SW 1271 (cell line): ENCODE measurements around the gene WDR49.

ENCODE experiments used
- DNase-seq, 2 experiments: peaks; one replicate each; lab custom pipeline; 2025; lab: John Stamatoyannopoulos, UW

Gene WDR49

DNA sequence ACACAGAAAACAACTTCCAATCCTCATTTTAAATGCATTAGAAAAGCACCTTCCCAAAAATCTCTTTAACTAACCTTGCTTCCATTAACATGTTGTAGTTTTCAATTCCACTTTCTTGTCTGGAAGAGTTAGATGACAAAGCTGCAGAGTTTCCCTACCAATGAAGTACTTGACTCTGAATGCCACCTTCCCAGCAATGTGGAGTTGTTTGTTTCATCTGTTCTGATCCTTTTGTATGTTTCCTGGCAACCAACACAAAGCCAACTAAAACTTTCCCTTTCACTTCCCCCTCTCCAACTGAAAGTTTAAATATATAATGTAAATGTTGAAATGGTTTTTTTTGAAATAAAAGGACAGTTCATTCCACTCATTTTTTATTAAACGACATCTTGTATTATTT is at the start of gene WDR49:
WDR49 (minus strand) TSS at position 183 of the 400 bp plus-strand sequence. CDS start 517 bp downstream, outside the sequence.
- peak in 1 of 2 experiments; percentile 5 for DNase-seq

DNA sequence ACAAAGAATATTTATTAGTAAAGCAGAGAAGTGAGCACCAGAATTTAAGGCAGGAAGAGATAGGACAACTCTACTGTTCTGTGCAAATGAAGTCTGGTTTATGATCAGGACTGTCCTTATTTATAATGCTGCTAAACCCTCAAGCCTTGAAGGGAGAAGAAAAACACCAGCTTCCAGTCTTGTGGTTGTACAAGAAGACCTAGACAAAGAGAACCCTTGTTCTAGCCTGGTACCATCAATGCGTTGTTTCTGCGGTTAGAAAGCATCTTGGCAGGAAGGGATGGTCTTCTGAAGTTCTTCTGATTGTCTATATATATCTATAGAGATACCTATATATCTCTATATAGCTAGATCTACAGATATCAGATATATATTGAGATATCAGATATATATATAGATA is 47.2 kb upstream of the WDR49 start:
- DNase-seq, result no peak

GRCh38 chr3:167700046-167700445 is 46.3 kb upstream of the WDR49 start:
- no peak for DNase-seq

DNA sequence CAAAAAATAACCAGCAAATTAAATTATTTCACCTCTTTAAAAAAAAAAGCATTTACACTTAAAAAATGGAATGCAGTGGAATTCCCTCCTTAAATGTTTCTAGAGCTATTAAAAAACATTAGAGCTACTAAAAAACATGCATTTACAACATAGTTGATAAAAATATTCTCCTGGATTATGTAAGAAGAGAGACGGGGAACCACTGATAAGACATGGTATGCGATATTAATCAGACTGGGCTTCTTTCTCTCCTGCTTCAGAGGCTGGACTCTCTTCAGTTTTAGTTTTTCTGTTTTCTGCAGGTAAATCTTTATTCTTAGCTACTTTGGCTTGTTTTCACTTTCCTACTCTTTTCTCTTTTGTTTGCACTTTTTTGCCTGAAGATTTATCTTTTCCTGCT is 40.4 kb upstream of the WDR49 start:
- DNase-seq, result no peak

- DNase-seq, result no peak
These were observed 37.6 kb upstream of the WDR49 start for GRCh38 chr3:167691366-167691765.

GRCh38 chr3:167684388-167684993 is 30.7 kb upstream of the WDR49 start:
- peak; percentile 19 to 56 for DNase-seq

DNA sequence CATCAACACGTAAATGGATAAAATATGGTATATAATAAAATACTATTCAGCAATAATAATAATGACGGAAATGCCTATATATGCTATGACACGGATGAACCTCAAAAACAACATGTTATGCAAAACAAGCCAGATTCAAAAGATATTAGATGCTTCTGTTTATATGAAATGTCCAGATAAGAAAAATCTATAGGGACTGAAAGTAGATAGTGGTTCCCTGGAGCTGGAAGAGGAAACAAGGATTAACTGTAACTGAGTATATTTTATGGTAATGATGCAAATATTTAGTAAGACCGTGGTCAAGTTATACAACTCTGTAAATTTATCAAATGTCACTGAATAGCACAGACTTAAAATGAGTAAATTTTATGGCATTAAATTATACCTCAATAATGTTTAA is 25.8 kb upstream of the WDR49 start:
- no peak for DNase-seq

GRCh38 chr3:167675848-167676247 is 22.1 kb upstream of the WDR49 start:
- no peak for DNase-seq

GRCh38 chr3:167673221-167673620 is 19.5 kb upstream of the WDR49 start:
- DNase-seq, result no peak

- no peak for DNase-seq
These were observed 18.2 kb upstream of the WDR49 start for GRCh38 chr3:167671878-167672427.

- no peak for DNase-seq
These were observed 16.0 kb upstream of the WDR49 start for GRCh38 chr3:167669699-167670098.

DNA sequence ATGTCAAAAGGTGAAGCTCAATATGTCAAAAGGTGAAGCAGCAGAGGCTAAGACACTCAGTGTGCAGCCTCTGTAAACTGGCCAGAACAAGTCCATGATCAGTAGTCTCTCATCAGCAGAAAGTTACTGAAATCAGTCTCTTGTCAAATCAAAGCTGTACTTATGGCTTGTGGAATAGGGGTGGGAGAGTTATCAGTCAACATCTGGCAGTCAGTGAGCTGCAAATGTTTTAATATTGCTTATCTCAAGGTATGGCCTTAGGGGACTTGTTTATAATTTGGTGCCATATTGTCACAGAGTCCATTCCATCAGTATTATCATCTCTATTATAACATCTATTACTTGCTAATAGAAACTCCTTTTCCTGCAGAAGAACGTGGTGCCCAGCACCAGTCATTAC is 14.9 kb upstream of the WDR49 start:
- no peak for DNase-seq

DNA sequence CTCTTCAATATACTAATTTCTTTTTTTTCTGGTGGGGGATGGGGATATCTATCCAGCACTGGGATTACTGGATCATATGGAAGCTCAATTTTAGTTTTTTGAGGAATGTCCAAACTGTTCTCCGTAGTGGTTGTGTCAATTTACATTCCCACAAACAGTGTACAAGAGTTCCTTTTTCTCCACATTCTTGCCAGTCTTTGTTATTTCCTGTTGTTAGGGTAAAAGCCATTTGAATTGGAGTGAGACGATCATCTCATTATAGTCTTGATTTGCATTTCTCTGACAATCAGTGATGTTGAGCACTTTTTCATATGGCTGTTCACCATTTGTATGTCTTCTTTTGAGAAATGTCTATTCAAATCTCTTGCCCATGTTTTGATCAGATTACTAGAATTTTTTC is 12.8 kb upstream of the WDR49 start:
- DNase-seq, result no peak

DNA sequence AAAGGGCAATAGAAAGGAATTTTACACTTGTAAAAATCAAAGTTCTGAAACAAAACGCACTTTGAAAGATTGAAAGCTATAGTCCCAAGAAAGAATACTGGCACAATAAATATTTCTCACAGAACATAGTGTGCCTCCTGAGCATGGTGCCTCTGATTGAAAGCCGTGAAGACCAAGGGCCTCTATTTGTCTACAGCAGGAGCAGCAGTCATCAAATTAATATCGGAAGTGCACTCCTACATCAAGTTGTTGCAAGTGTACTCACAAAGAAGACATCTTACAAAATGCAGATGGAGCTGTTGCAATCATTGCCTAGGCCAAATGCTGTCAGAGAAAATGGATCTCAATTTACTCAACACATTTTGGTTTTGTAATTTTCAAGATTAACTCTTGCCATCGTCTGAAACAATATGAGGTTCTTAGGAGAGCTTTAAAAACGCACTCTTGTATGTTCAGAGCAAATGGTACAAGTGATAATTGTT is 9.2 kb upstream of the WDR49 start:
- DNase-seq, result no peak

GRCh38 chr3:167657684-167658225 is 4.0 kb upstream of the WDR49 start:
- DNase-seq, result no peak

GRCh38 chr3:167656821-167657220 is 3.1 kb upstream of the WDR49 start:
- DNase-seq, result no peak

- no peak for DNase-seq
These were observed 587 bp downstream of the WDR49 start for GRCh38 chr3:167653155-167653554.

DNA sequence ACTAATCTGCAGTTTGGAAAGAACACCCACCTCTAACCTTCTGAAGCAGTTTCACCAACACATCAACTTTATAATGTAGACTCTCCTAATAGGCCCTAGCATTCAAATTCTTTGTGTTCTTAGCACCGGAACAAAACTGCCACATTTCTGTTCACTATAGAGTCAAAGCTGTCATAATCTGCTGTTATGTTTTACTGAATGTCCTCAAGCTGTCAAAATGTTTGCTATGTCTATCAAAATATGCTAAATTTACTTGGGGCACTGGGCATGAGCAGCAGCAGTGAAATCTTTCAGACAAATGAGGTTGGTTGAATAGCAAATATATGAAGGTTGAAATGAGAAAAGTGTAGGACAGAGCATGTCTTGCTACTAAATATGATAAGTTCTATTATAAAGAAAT is 1.9 kb downstream of the WDR49 start:
- DNase-seq, result no peak

DNA sequence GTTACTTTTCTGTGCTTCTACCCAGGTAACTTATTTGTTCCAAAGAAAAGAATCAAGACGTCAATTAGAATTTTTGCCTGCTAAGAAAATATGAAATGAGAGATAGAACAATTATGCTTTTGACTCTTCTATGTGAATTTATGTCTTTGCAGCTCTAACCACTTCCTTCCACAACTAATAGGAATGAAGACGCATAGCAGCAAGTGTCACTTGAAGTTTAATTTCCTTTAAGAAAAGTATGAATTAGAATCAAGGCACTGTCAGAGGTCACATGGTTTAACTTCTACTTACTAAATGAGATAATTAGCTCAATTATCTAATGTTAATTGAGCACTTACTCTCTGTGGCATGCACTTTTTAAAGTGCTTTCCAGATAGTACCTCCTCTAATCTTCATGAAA is 3.3 kb downstream of the WDR49 start:
- DNase-seq, result no peak

DNA sequence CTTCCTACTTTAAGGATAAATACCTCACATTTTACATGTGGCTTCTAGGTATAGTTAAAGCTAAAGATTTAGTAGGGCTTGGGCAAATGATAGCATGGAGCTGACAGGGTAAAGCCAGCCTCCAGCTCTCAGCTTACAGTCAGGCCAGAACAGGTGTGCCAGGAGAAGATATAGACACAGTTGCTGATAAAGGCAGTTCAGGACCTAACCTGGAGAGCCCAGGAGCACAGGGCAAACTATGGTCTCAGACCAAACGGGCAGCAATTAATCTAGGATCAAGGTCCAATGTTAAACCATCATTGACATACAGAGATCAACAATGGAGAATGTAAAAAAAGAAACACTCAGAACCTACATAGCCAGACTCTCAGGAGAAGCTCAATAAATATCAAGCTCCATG is 4.0 kb downstream of the WDR49 start:
- DNase-seq, result no peak

DNA sequence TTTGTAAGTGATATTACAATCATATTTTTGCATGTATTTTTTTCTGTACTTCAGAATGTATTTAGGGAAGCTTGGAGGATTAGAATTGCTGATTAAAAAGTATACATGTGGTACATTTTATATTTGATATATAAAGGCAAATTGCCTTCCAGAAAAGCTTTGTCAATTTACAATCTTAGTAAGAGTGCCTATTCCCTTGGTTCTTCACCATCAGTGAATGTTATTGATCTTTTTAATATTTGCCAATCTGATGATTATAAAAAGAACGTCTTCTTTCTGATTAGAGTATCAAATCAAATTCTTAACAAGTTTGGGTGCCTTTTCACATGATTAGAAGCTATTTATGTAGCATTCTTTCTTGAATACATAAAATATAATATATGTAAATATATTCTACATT is 9.1 kb downstream of the WDR49 start:
- no peak for DNase-seq

DNA sequence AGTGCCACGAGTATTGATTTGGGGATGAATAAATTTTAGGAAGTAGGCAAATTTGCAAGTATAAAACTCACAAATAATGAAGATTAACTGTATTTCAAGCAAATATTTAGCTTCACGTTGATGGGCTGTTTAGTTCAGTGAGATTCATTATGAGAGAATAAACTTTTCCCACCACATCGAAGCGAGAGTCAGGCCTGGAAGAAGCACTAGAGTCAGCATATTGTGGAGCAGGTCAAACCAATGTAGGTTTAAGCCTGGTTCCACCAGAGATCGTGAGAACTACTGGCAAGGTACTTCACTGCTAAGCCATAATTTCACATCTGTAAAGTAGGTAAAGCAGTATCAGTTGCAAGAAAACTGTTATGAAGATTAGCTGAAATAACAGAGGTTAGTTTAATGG is 22.3 kb downstream of the WDR49 start:
- DNase-seq, result no peak

DNA sequence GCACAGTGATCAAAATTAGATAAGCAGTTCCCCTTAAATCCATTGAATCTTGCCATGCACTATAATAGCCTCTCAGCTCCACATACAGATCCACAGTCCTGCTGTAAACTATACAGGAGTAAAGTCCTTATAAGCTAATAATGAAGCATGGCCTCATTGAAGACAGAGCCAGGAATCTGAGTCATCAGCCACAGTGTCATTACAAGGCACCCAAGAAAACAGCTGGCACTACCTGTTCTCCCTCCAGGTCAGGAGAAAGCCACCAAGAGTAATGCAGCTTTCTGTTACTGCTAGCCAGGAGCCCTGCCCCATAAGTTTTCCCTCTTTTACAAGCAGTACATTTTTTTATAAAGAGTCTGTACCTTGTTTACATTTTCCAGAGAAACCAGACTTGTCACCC is 27.3 kb downstream of the WDR49 start:
- DNase-seq, result no peak

- DNase-seq, result no peak
These were observed 38.7 kb downstream of the WDR49 start for GRCh38 chr3:167615030-167615429.
